Activated B cell treated with CpG ODN at 0.5 μM for 24 hours (primary cell): Measurements from ENCODE around the gene IQSEC1. TPM values are rescaled to one million over a fixed set of nuclear protein-coding genes. Genes with fewer than 3 reads are reported as not detected.

Experiments used
- ATAC-seq: fragments of 200-7000 bp; cut with Tn5 transposase; one replicate; pipeline ENCODE4 v1.10.0; 2021; ENCODE audit warnings: low read depth, mild to moderate bottlenecking, moderate library complexity
- CTCF ChIA-PET: fragments of 350-600 bp; sonication (Branson Sonifier 250); formaldehyde crosslinking; loops from one replicate; lab custom pipeline; 2021; ENCODE audit warnings: antibody characterized with exemption; lab: Charles Lee
- POLR2A ChIA-PET: fragments of 350-600 bp; sonication (Branson Sonifier 250); formaldehyde crosslinking; loops from one replicate; lab custom pipeline; 2021; ENCODE audit warnings: antibody characterized with exemption; lab: Charles Lee
- DNase-seq: peaks from one replicate; pipeline ENCODE4 v3.0.0; 2022
- H3K27ac Mint-ChIP-seq: one replicate; pipeline ENCODE4 v1.8.0; 2020; ENCODE audit warnings: mixed read lengths
- H3K27me3 Mint-ChIP-seq: one replicate; pipeline ENCODE4 v1.8.0; 2021; ENCODE audit warnings: mixed read lengths
- H3K36me3 Mint-ChIP-seq: one replicate; pipeline ENCODE4 v1.8.0; 2021; ENCODE audit warnings: low read depth, mixed read lengths
- H3K4me1 Mint-ChIP-seq: one replicate; pipeline ENCODE4 v1.8.0; 2021; ENCODE audit warnings: mixed read lengths
- H3K4me3 Mint-ChIP-seq: one replicate; pipeline ENCODE4 v1.8.0; 2020; ENCODE audit warnings: mild to moderate bottlenecking, mixed read lengths
- H3K9me3 Mint-ChIP-seq: one replicate; pipeline ENCODE4 v1.8.0; 2020; ENCODE audit warnings: mixed read lengths
- intact Hi-C: fragments of 100-400 bp; cut with micrococcal nuclease; formaldehyde crosslinking; loops from one replicate; pipeline ENCODE4 v1.15.1; 2024
- total RNA-seq: library from RNA; stranded (reverse); gene quantifications from 2 replicates; pipeline ENCODE4 v1.2.3, GENCODE V29; 2022
- TF ChIP-seq, protein P1 (sequence below): fragments of 200-600 bp; IDR thresholded peaks from one replicate; pipeline ENCODE4 v1.8.0; 2022; ENCODE audit warnings: antibody characterized with exemption, mild to moderate bottlenecking

Gene IQSEC1
- total RNA-seq, 1 donor from 2014 or later: 296 TPM

DNA sequence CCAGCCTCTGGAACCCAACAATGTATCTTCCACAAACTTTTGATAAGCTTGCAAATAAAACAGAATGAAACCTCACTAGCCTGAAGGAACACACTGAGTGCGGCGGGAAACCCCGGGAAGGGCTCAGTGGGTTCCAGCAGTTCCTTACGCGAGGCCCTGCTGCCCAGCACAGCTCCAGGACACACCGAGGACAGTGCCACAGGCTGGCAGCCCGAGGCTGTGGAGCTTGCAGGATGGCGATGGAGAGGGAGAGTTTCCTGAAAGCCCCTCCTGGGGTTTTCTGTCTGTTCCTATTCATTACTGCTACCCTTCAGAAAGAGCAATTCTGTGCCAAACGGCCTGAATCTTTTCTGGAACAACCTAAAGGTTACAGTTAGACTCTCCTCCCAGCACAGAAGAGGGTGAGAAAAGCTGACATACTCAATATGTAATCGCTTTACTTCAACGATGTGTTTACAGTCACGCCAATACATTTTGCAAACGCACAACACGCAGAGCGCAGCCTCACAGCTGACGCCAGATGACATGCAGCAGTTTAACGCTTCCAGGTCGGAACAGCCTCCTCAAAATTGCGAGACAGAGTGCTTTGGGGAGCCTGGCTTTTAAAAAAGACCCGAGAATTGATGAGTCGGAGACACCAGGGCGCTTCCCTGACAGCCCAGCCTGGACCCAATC, 174.8 kb downstream of the IQSEC1 start:
- peaks cover 54% of the 10 kb centered on the region for H3K36me3 Mint-ChIP-seq
- peaks cover 27% of the 10 kb centered on the region for H3K4me1 Mint-ChIP-seq
- no peak overlapping the region for H3K4me3 Mint-ChIP-seq
- no peak for DNase-seq
- no peaks in the 10 kb centered on the region for H3K9me3 Mint-ChIP-seq
- ChIA-PET CTCF (no interaction called here), POLR2A (no interaction called here)
- ATAC-seq: no peak
- no peaks in the 10 kb centered on the region for H3K27me3 Mint-ChIP-seq
- intact Hi-C loops: no loop called here
- no peak overlapping the region for H3K27ac Mint-ChIP-seq
- TF ChIP-seq, protein P1, sequence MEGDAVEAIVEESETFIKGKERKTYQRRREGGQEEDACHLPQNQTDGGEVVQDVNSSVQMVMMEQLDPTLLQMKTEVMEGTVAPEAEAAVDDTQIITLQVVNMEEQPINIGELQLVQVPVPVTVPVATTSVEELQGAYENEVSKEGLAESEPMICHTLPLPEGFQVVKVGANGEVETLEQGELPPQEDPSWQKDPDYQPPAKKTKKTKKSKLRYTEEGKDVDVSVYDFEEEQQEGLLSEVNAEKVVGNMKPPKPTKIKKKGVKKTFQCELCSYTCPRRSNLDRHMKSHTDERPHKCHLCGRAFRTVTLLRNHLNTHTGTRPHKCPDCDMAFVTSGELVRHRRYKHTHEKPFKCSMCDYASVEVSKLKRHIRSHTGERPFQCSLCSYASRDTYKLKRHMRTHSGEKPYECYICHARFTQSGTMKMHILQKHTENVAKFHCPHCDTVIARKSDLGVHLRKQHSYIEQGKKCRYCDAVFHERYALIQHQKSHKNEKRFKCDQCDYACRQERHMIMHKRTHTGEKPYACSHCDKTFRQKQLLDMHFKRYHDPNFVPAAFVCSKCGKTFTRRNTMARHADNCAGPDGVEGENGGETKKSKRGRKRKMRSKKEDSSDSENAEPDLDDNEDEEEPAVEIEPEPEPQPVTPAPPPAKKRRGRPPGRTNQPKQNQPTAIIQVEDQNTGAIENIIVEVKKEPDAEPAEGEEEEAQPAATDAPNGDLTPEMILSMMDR: no peak

DNA sequence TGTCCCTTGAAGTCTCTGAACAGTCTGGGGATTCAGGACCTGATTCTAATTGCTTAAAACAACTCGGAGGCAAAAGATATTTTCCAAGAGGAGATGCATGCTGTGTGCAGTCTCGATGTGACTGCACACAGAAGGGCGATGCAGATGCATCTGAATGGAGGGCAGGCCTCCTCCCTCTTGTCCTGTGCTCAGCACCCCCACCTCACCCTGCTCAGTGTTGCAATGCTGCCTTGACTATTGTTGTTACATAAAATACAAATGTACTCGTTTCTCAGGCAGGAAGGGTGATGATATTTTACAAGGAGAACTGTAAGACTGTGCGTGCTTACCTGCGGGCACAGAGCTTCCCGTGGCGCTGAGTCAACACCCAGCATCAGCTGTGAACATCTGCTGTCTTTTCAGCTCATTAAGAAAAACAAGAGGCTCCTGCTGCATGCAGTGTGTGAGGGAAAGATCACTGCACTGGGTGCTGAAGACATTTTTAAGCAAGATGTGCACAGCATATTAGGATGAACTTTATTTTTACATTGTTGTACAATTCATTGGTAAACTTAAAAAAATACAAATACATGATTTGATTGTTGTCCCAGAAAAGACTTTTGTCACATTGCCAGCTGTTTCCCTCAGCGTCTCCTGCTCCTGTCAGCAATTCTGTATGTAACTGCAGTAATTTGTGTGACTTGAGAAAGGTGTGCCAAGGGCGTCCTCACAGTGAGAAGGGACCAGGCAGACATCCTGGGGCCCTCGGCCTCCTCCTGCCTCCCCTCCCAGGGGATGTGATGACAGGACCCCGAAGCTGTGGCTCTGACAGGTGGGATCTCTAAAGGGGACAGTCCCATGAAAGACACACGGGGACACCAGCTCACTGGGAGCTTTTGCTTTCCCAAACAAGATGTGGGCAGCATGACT, 175.6 kb downstream of the IQSEC1 start:
- ATAC-seq: no peak
- Mint-ChIP-seq H3K9me3 (no peaks in the 10 kb centered on the region), H3K4me1 (peaks cover 20% of the 10 kb centered on the region), H3K4me3 (no peak overlapping the region), H3K27me3 (no peaks in the 10 kb centered on the region), H3K36me3 (peaks cover 48% of the 10 kb centered on the region), H3K27ac (no peak overlapping the region)
- POLR2A ChIA-PET: interaction anchor here (0.6 to 0.8 kb wide), 2 partner anchors 13 to 81 kb away, joined by 3 read pairs; no protein-coding TSS in a partner anchor
- intact Hi-C loops: no loop called here
- DNase-seq: no peak
- CTCF ChIA-PET: no interaction called here
- TF ChIP-seq, protein P1: no peak

- ATAC-seq: peak; percentile 9
- Mint-ChIP-seq H3K9me3 (no peaks in the 10 kb centered on the region), H3K4me1 (peaks cover 13% of the 10 kb centered on the region), H3K27me3 (no peaks in the 10 kb centered on the region), H3K36me3 (peaks cover 37% of the 10 kb centered on the region), H3K27ac (peak overlapping the region; percentile 67), H3K4me3 (no peak overlapping the region)
- ChIA-PET POLR2A (interaction anchor here (1.1 to 1.2 kb wide), 2 partner anchors 8 to 64 kb away, joined by 3 read pairs; no protein-coding TSS in a partner anchor), CTCF (no interaction called here)
- no peak for DNase-seq
- TF ChIP-seq, protein P1: no peak
- intact Hi-C loops: no loop called here
These were observed 176.9 kb downstream of the IQSEC1 start for GRCh38 chr3:12896063-12896985.

DNA sequence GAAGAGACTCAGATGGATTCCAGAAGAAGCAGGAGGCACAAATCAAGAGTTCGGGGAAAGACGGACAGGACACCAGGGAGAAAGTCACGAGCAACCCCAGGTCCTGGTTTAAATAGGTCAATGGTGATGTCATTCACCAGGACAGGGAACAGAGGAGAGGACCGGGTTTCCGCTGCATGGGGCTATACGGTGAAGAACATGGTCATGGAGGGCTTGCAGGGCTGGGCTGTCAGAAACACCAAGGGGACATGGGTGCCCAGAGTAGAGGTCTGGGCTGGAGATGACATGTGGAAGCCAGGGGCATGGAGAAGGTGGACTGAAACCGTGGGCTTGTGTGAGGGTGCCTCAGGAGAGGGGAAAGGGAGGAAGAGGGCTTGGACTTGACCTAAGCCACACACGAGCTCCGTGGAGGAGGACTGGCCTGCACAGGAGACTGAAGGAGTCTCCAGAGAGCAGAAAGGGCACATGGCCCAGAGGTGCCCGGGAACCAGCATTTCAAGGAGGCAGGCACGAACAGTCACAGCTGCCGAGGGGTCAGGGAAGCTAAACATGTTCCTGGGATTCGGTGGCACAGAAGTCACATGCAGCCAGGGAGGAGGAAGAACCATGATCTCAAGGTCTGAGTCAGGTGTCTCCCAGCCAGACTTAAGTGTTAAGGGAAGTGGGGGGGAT, 177.7 kb downstream of the IQSEC1 start:
- ATAC-seq: no peak
- DNase-seq: no peak
- Mint-ChIP-seq H3K9me3 (no peaks in the 10 kb centered on the region), H3K4me1 (peaks cover 15% of the 10 kb centered on the region), H3K4me3 (no peak overlapping the region), H3K27ac (peak overlapping the region; percentile 67), H3K36me3 (peaks cover 33% of the 10 kb centered on the region), H3K27me3 (no peaks in the 10 kb centered on the region)
- ChIA-PET POLR2A (interaction anchor here (0.5 to 1.2 kb wide), 5 partner anchors 9 to 519 kb away, joined by 3 read pairs; no protein-coding TSS in a partner anchor), CTCF (interaction anchor here (1.2 kb wide), 1 partner anchor 27 kb away, joined by 4 read pairs; no protein-coding TSS in a partner anchor)
- intact Hi-C loops: no loop called here
- TF ChIP-seq, protein P1: no peak
